Naive thymus-derived CD4-positive, alpha-beta T cell (primary cell): ENCODE data around the gene TECPR1. TPM values are rescaled to one million over a fixed set of nuclear protein-coding genes. Genes with fewer than 3 reads are reported as not detected.
A peak's percentile ranks its signal among the peaks of the same experiment; 100 is the strongest.

Source experiments
- ATAC-seq: fragments of 150-1000 bp; cut with Tn5 transposase; 2 replicates; pipeline ENCODE4 v1.10.0; 2021; ENCODE audit warnings: mild to moderate bottlenecking, moderate library complexity
- CTCF ChIA-PET: fragments of 350-600 bp; sonication (Branson Sonifier 250); formaldehyde crosslinking; loops from one replicate; lab custom pipeline; 2021; ENCODE audit warnings: antibody characterized with exemption; lab: Charles Lee
- POLR2A ChIA-PET: fragments of 350-600 bp; sonication (Branson Sonifier 250); formaldehyde crosslinking; loops from one replicate; lab custom pipeline; 2021; ENCODE audit warnings: antibody characterized with exemption, inconsistent platforms; lab: Charles Lee
- DNase-seq, 9 donors: peaks; one replicate each; pipeline versions ENCODE4 v3.0.0 to v3.0.0-alpha.2; 2020 to 2022; ENCODE audit warnings: mixed read lengths in 1 of 9
- H3K27ac ChIP-seq: one replicate; pipeline ENCODE4 v1.7.0; 2013; ENCODE audit warnings: mild to moderate bottlenecking, low read depth, low read length, moderate library complexity
- H3K27me3 ChIP-seq, 2 donors: one replicate each; pipeline ENCODE4 v1.7.0; 2013; ENCODE audit warnings: low read length in 2 of 2, mild to moderate bottlenecking in 2 of 2, moderate library complexity in 2 of 2; ENCODE audit not compliant: control insufficient read depth in 2 of 2, insufficient read depth in 2 of 2
- H3K36me3 ChIP-seq, 3 experiments: 1 replicate in 2 of 3; 2 replicates in 1 of 3; pipeline ENCODE4 v1.7.0; 2013; ENCODE audit warnings: low read length in 3 of 3, mild to moderate bottlenecking in 3 of 3, moderate library complexity in 1 of 3; ENCODE audit not compliant: insufficient read depth in 3 of 3, control insufficient read depth in 2 of 3
- H3K4me1 ChIP-seq, 2 donors: one replicate each; pipeline ENCODE4 v1.7.0; 2013; ENCODE audit warnings: low read length in 2 of 2, mild to moderate bottlenecking in 2 of 2, moderate library complexity in 1 of 2; ENCODE audit not compliant: control insufficient read depth in 2 of 2, insufficient read depth in 2 of 2
- H3K4me3 ChIP-seq: 2 replicates; pipeline ENCODE4 v1.7.0; 2013; ENCODE audit warnings: mild to moderate bottlenecking, low read length
- H3K9me3 ChIP-seq, 3 experiments: 1 replicate in 2 of 3; 2 replicates in 1 of 3; pipeline ENCODE4 v1.7.0; 2013; ENCODE audit warnings: low read length in 3 of 3; ENCODE audit not compliant: control insufficient read depth in 2 of 3
- H3K27ac Mint-ChIP-seq, 9 donors: one replicate each; pipeline ENCODE4 v1.8.0; 2020 to 2022; ENCODE audit warnings: mixed read lengths in 9 of 9, mild to moderate bottlenecking in 8 of 9, moderate library complexity in 5 of 9, inconsistent platforms in 2 of 9
- H3K27me3 Mint-ChIP-seq, 5 donors: one replicate each; pipeline ENCODE4 v1.8.0; 2021 to 2022; ENCODE audit warnings: mixed read lengths in 5 of 5, mild to moderate bottlenecking in 1 of 5
- H3K36me3 Mint-ChIP-seq, 5 donors: one replicate each; pipeline ENCODE4 v1.8.0; 2020 to 2022; ENCODE audit warnings: mixed read lengths in 5 of 5, mild to moderate bottlenecking in 3 of 5, inconsistent platforms in 1 of 5
- H3K4me1 Mint-ChIP-seq, 7 donors: one replicate each; pipeline ENCODE4 v1.8.0; 2020 to 2022; ENCODE audit warnings: mixed read lengths in 7 of 7, mild to moderate bottlenecking in 3 of 7, inconsistent platforms in 1 of 7
- H3K4me3 Mint-ChIP-seq, 10 donors: one replicate each; pipeline ENCODE4 v1.8.0; 2020 to 2022; ENCODE audit warnings: mild to moderate bottlenecking in 10 of 10, mixed read lengths in 10 of 10, moderate library complexity in 6 of 10, inconsistent platforms in 2 of 10
- H3K9me3 Mint-ChIP-seq, 11 donors: one replicate each; pipeline ENCODE4 v1.8.0; 2020 to 2022; ENCODE audit warnings: mixed read lengths in 11 of 11, mild to moderate bottlenecking in 4 of 11, inconsistent platforms in 1 of 11, moderate library complexity in 1 of 11
- intact Hi-C, 2 donors: fragments of 100-400 bp; cut with micrococcal nuclease; formaldehyde crosslinking; loops; one replicate each; pipeline ENCODE4 v1.15.1; 2023
- polyA plus RNA-seq, 2 donors: library from polyadenylated mRNA; unstranded; fragments of 300-500 nt; fragmentation: Illumina TruSeq; gene quantifications; one replicate each; pipeline ENCODE4 v1.2.3, GENCODE V29; 2021
- total RNA-seq, 6 experiments: library from RNA in 5 of 6; stranded (reverse) in 5 of 6; gene quantifications; 1 replicate in 5 of 6; 2 replicates in 1 of 6; pipeline ENCODE4 v1.2.3 and lab custom pipeline; 2021 to 2026

Gene TECPR1
- total and polyA plus RNA-seq, 7 experiments from 2014 or later, result 21.0 to 203 (median 119) TPM

DNA sequence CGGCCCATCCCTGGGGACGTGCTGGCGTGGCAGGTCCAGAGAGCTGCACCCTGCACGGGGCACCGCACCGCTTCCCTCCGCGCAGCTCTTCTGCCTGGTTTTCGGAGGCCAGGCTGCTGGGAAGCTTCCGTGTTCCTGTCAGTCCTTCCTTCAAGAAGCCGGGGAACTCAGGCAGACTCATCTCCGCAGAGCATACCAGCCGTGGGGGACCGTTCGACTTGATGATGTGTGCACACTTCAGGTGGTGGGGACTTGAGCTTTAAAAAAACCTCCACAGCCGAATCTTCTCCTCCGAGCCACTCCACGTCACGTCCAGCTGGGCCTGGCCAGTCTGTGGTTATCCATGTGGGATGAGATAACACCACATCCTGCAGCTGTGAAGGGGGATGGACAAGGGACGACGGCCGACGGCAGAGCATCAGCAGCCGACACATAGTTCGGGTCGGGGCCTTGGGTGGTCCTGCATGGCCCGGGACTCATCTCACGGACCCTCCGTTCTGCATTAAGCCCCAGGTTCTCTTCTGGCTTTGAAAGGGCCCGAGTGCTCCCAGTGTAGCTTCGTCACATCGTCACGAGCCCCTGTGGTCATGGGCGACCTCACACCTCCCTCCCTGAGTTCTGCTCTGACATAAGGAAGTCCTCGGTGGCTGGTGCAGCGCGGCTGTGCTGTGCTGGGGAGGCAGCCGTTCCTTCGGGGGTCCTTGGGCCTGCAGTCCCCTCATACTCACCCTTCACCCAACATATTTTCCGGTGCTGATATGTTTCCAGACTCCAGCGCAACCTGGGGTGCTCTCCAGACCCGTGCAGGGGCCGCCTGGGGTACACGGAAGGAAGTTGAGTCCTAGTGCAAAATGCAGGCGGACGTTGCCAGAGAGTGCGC lies 45.3 kb downstream of the TECPR1 start:
- ChIA-PET CTCF (interaction anchor here (1.2 kb wide), 1 partner anchor 44 kb away, joined by 3 read pairs; no protein-coding TSS in a partner anchor), POLR2A (interaction anchor here (0.6 kb wide), 1 partner anchor 43 kb away, joined by 3 read pairs; no protein-coding TSS in a partner anchor)
- Histone ChIP-seq H3K9me3 (no peaks in the 10 kb centered on the region), H3K27me3 (no peaks in the 10 kb centered on the region), H3K36me3 (peaks cover 0 to 27% (median 17%) of the 10 kb centered on the region in 3 experiments), H3K4me1 (peaks cover 19 to 37% of the 10 kb centered on the region in 2 donors), H3K4me3 (no peak overlapping the region), H3K27ac (no peak overlapping the region)
- H3K27ac Mint-ChIP-seq, result peak overlapping the region in 2 of 9 donors; percentile 43 to 91
- H3K9me3 Mint-ChIP-seq, result peaks cover 0 to 1% (median 0%) of the 10 kb centered on the region in 11 donors
- peaks cover 12 to 37% (median 22%) of the 10 kb centered on the region in 5 donors for H3K36me3 Mint-ChIP-seq
- intact Hi-C loops, result no loop called here
- peaks cover 21 to 58% (median 37%) of the 10 kb centered on the region in 7 donors for H3K4me1 Mint-ChIP-seq
- H3K4me3 Mint-ChIP-seq, result no peak overlapping the region
- no peak for ATAC-seq
- peaks cover 0 to under 1% (median 0%) of the 10 kb centered on the region in 5 donors for H3K27me3 Mint-ChIP-seq
- no peak for DNase-seq

DNA sequence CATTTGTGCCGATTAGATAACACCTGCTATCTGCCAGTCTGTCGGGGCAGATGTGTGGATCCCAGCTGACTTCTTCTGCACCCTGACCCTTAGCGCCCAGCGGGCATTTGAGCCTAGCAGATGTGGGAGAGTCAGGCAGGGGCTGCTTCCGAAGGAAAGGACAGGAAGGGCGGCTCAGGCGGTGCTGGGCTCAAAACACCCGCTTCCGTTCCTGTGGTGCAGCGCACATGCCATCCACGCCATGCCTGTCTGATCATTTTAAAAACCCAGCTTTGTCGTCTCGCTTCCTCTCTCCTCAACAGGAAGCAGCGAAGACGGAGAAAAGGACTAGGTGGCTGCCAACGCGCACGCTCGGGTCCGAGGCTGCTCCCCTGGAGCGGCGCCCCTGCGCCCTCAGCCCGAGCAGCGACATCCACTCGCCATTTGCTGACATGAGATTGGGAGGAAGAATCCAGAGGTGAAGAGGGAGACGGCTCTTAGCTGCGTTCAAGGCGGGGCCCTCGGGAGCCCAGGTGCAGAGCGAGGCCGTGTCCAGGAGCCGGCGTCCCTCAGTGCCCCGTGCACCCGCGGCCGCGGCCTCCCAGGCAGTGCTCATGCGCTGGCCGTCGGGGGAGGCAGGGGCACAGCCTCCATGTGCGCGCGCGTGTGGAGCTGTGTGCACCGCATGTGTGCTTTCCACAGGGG lies 46.7 kb downstream of the TECPR1 start:
- ChIA-PET CTCF (interaction anchor here (0.6 kb wide), 1 partner anchor 80 kb away, joined by 3 read pairs; no protein-coding TSS in a partner anchor), POLR2A (interaction anchor here (1.0 to 5.0 kb wide), 2 partner anchors 44 to 46 kb away, joined by 3 to 39 read pairs; no protein-coding TSS in a partner anchor)
- peaks cover 0 to 1% (median 0%) of the 10 kb centered on the region in 11 donors for H3K9me3 Mint-ChIP-seq

DNA sequence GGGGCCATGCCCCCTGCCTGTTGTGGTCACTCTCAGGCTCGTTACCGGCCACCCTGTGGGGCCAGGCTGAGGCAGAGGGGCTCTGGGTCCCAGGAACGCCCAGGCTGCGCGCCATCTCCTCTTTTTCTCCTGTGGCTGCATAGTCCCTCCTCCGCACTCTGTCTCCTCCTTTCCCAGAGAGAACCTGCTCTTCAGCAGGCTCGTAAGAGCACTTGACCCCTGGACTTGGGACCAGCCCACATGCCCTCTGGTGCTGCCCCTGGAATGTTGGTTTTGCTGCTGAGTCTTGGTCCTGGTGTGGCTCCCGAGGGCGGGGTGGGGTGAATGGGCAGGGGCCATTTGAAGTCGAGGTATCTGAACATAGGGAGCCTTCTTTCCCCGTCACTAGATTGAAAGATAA lies 47.4 kb downstream of the TECPR1 start:
- ATAC-seq (no peak), DNase-seq (no peak)
- Mint-ChIP-seq H3K27me3 (no peaks in the 10 kb centered on the region), H3K9me3 (peaks cover 0 to 3% (median 0%) of the 10 kb centered on the region in 11 donors), H3K4me3 (peak overlapping the region in 9 of 10 donors; percentile 12 to 89 (median 36)), H3K27ac (peak overlapping the region in 8 of 9 donors; percentile 14 to 91 (median 69)), H3K4me1 (peaks cover 35 to 73% (median 58%) of the 10 kb centered on the region in 7 donors), H3K36me3 (peaks cover 15 to 41% (median 28%) of the 10 kb centered on the region in 5 donors)
- no peaks in the 10 kb centered on the region for H3K27me3 ChIP-seq
- peaks cover 0 to 27% (median 17%) of the 10 kb centered on the region in 3 experiments for H3K36me3 ChIP-seq
- no peak overlapping the region for H3K4me3 ChIP-seq
- POLR2A ChIA-PET, result interaction anchor here (1.0 to 5.0 kb wide), 2 partner anchors 44 to 46 kb away, joined by 3 to 39 read pairs; no protein-coding TSS in a partner anchor
- intact Hi-C loops, result loop anchor here (5.0 kb wide), 3 partner anchors 37 to 78 kb away; partner anchors contain the start of gene BRI3 (in 1 of the 2)
- CTCF ChIA-PET, result no interaction called here
- peaks cover 21 to 49% of the 10 kb centered on the region in 2 donors for H3K4me1 ChIP-seq
- no peak overlapping the region for H3K27ac ChIP-seq
- H3K9me3 ChIP-seq, result no peaks in the 10 kb centered on the region

More for the DNA sequence above, 46.7 kb downstream of the TECPR1 start:
- peak in 1 of 9 donors; percentile 17 for DNase-seq
- no peak overlapping the region for H3K4me3 ChIP-seq
- H3K9me3 ChIP-seq, result no peaks in the 10 kb centered on the region
- peaks cover 31 to 71% (median 51%) of the 10 kb centered on the region in 7 donors for H3K4me1 Mint-ChIP-seq
- no peak overlapping the region for H3K27ac ChIP-seq
- H3K4me3 Mint-ChIP-seq, result peak overlapping the region in 5 of 10 donors; percentile 6 to 84 (median 25)
- peaks cover 0 to 27% (median 17%) of the 10 kb centered on the region in 3 experiments for H3K36me3 ChIP-seq
- no peaks in the 10 kb centered on the region for H3K27me3 Mint-ChIP-seq
- peak overlapping the region in 4 of 9 donors; percentile 27 to 84 (median 68) for H3K27ac Mint-ChIP-seq
- no peaks in the 10 kb centered on the region for H3K27me3 ChIP-seq
- intact Hi-C loops, result no loop called here
- no peak for ATAC-seq
- H3K4me1 ChIP-seq, result peaks cover 21 to 48% of the 10 kb centered on the region in 2 donors
- H3K36me3 Mint-ChIP-seq, result peaks cover 12 to 37% (median 22%) of the 10 kb centered on the region in 5 donors

DNA sequence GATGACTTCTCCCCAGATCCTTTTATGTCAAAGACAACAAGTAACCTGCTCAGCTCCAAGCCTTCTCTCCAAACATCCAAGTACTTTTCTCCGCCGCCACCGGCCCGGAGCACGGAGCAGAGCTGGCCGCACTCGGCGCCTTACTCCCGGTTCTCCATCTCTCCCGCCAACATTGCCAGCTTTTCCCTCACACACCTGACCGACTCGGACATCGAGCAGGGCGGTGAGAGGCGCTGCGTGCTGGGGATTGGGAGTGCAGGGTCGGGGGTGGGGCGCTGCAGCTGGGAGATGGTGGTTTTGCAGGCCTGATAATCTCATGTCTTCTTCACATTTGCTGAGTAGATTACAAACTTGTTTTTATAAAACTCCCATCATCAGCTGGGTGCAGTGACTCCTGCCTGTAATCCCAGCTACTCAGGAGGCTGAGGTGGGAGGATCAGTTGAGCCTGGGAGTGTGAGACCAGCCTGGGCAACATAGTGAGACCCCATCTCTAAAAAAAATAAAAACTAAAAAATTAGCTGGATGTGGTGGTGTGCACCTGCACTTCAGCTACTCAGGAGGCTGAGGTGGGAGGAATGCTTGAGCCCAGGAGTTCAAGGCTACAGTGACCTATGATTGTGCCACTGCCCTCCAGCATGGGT lies 47.9 kb downstream of the TECPR1 start:
- H3K27ac ChIP-seq, result peak overlapping the region; percentile 60
- H3K9me3 ChIP-seq, result no peaks in the 10 kb centered on the region
- Mint-ChIP-seq H3K9me3 (peaks cover 0 to 6% (median 2%) of the 10 kb centered on the region in 11 donors), H3K36me3 (peaks cover 17 to 45% (median 32%) of the 10 kb centered on the region in 5 donors), H3K27me3 (no peaks in the 10 kb centered on the region), H3K27ac (peak overlapping the region in 6 of 9 donors; percentile 72 to 94 (median 76)), H3K4me1 (peaks cover 35 to 74% (median 62%) of the 10 kb centered on the region in 7 donors), H3K4me3 (peak overlapping the region in 9 of 10 donors; percentile 29 to 91 (median 85))
- no peak for ATAC-seq
- intact Hi-C loops, result loop anchor here (2.0 to 5.0 kb wide), 5 partner anchors 37 to 197 kb away; partner anchors contain the start of genes BAIAP2L1 (in 1 of the 2) and BRI3 (in 1 of the 2)
- no peak overlapping the region for H3K4me3 ChIP-seq
- H3K4me1 ChIP-seq, result peaks cover 21 to 49% of the 10 kb centered on the region in 2 donors
- peaks cover 0 to 27% (median 17%) of the 10 kb centered on the region in 3 experiments for H3K36me3 ChIP-seq
- H3K27me3 ChIP-seq, result no peaks in the 10 kb centered on the region
- POLR2A ChIA-PET, result interaction anchor here (1.1 to 5.0 kb wide), 2 partner anchors 47 to 78 kb away, joined by 3 to 39 read pairs; no protein-coding TSS in a partner anchor
- CTCF ChIA-PET, result interaction anchor here (0.7 to 1.3 kb wide), 2 partner anchors 36 to 71 kb away, joined by 3 to 4 read pairs; no protein-coding TSS in a partner anchor
- no peak for DNase-seq

DNA sequence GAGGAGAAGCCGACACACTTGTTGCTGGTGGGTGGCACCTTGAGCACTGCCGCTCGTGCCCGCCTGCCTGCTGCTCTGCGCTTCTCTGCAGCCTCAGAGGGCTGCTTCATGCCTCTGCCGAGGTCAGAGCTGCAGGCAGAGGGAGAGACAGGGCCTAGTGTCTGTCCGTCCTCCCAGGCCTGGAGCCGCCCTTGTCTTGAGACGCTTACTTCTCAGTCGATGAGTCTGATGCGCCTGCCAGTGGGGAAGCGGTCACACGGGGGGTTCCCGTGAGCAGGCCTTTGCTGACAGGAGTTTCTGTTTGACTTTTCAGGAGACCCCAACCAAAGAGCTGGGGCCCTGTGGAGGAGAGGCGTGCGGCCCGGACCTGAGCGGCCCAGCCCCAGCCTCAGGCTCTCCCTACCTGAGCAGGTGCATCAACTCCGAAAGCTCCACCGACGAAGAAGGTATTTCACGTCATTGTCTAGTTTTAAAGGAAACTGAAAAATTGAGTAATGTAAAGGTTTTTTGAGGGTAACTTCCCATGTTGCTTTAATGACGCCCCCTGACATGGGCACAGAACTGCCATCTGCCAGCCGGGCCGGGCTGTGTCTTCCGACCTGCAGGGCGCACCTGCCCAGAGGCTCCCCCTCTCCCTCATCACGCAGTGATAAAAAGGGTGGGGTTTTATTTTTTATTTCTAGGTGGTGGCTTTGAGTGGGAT lies 48.6 kb downstream of the TECPR1 start:
- Mint-ChIP-seq H3K4me3 (peak overlapping the region in 9 of 10 donors; percentile 53 to 91 (median 85)), H3K9me3 (peaks cover 0 to 8% (median 4%) of the 10 kb centered on the region in 11 donors), H3K27me3 (no peaks in the 10 kb centered on the region), H3K4me1 (peaks cover 35 to 76% (median 65%) of the 10 kb centered on the region in 7 donors), H3K27ac (peak overlapping the region in 7 of 9 donors; percentile 55 to 96 (median 76)), H3K36me3 (peaks cover 19 to 51% (median 35%) of the 10 kb centered on the region in 5 donors)
- H3K27me3 ChIP-seq, result no peaks in the 10 kb centered on the region
- intact Hi-C loops, result loop anchor here (2.0 to 5.0 kb wide), 5 partner anchors 36 to 197 kb away; partner anchors contain the start of genes BAIAP2L1 (in 1 of the 2) and BRI3 (in 1 of the 2)
- peaks cover 21 to 49% of the 10 kb centered on the region in 2 donors for H3K4me1 ChIP-seq
- peak overlapping the region; percentile 60 for H3K27ac ChIP-seq
- H3K9me3 ChIP-seq, result no peaks in the 10 kb centered on the region
- H3K36me3 ChIP-seq, result peaks cover 0 to 27% (median 17%) of the 10 kb centered on the region in 3 experiments
- CTCF ChIA-PET, result interaction anchor here (0.7 to 1.3 kb wide), 4 partner anchors 9 to 70 kb away, joined by 3 to 4 read pairs (median 4); no protein-coding TSS in a partner anchor
- no peak for ATAC-seq
- POLR2A ChIA-PET, result interaction anchor here (0.7 to 5.0 kb wide), 10 partner anchors 8 to 79 kb away, joined by 3 to 39 read pairs (median 4); partner anchors contain the start of gene BHLHA15
- H3K4me3 ChIP-seq, result peak overlapping the region; percentile 24
- DNase-seq, result no peak
